Measurements from ENCODE around the gene PRM1. TPM values are rescaled to one million over a fixed set of nuclear protein-coding genes. Genes with fewer than 3 reads are reported as not detected.

PRM1 gene
- total and polyA plus RNA-seq, 4 donors = not detected

DNA sequence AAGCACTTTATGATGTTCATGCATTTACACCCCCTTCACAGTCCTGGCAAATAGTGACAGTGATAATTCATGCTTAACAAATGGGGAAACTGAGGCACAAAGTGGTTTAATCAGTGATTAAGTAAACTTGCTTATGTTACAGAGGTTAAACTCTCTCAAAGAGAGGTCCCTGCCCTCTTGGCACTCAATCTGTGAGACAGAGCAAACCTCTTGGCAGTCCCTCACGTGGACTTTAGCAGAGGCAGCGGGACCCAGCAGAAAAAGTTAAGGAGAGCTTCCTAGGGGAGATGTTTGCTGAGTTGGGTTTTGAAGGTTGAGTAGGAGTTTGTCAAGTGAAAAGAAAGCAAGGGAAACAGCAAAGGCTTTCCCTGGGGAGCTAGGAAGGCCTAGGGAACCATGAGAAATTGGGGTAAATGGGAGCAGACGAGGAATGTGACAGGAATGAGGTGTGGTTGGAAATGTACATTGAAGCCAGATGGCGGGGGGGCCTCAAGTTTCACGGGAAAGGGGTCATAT, 35.9 kb downstream of the PRM1 start:
- no peaks in the 10 kb centered on the region for H3K27me3 ChIP-seq (ENCODE audit: control insufficient read depth in 1 of 2, insufficient read depth in 2 of 2, low read length in 1 of 2)
- DNase-seq (no peak), ATAC-seq (ENCODE audit: low FRiP score) (no peak)
- no peaks in the 10 kb centered on the region for H3K36me3 ChIP-seq (ENCODE audit: control insufficient read depth in 1 of 2, insufficient read depth in 2 of 2, low read length in 1 of 2)
- intact Hi-C loops (cut with DNase I) = no loop called here
- no peaks in the 10 kb centered on the region for H3K9me3 ChIP-seq (ENCODE audit: control insufficient read depth, low read length)
- H3K27ac ChIP-seq (ENCODE audit: low read depth in 1 of 2, low read length in 2 of 2) = no peak overlapping the region
- 76 to 78% methylated on average over 5 of the region's 5 CpGs for WGBS, 2 donors
- no peak overlapping the region for H3K4me3 ChIP-seq (ENCODE audit: low read length in 2 of 2)
- no peaks in the 10 kb centered on the region for H3K4me1 ChIP-seq (ENCODE audit: control insufficient read depth in 1 of 2, insufficient read depth in 2 of 2, low read length in 2 of 2)

DNA sequence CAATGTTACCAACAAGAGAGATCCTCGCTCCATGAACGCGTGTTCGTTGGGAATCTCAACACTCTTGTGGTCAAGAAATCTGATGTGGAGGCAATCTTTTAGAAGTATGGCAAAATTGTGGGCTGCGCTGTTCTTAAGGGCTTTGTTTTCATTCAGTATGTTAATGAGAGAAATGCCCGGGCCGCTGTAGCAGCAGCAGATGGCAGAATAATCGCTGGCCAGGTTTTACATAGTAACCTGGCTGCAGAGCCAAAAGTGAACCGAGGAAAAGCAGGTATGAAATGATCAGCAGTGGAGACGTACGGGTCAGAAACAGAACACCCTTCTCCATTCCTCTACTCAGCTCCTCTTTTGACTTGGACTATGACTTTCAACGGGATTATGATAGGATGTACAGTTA, 38.5 kb downstream of the PRM1 start:
- H3K36me3 ChIP-seq (ENCODE audit: control insufficient read depth in 1 of 2, insufficient read depth in 2 of 2, low read length in 1 of 2) = no peaks in the 10 kb centered on the region
- H3K27me3 ChIP-seq (ENCODE audit: control insufficient read depth in 1 of 2, insufficient read depth in 2 of 2, low read length in 1 of 2) = no peaks in the 10 kb centered on the region
- ATAC-seq (ENCODE audit: low FRiP score) (no peak), DNase-seq (no peak)
- 86 to 91% methylated on average over 12 of the region's 12 CpGs for WGBS, 2 donors
- no peaks in the 10 kb centered on the region for H3K9me3 ChIP-seq (ENCODE audit: control insufficient read depth, low read length)
- no peaks in the 10 kb centered on the region for H3K4me1 ChIP-seq (ENCODE audit: control insufficient read depth in 1 of 2, insufficient read depth in 2 of 2, low read length in 2 of 2)
- intact Hi-C loops (cut with DNase I) = no loop called here
- no peak overlapping the region for H3K27ac ChIP-seq (ENCODE audit: low read depth in 1 of 2, low read length in 2 of 2)
- no peak overlapping the region for H3K4me3 ChIP-seq (ENCODE audit: low read length in 2 of 2)

DNA sequence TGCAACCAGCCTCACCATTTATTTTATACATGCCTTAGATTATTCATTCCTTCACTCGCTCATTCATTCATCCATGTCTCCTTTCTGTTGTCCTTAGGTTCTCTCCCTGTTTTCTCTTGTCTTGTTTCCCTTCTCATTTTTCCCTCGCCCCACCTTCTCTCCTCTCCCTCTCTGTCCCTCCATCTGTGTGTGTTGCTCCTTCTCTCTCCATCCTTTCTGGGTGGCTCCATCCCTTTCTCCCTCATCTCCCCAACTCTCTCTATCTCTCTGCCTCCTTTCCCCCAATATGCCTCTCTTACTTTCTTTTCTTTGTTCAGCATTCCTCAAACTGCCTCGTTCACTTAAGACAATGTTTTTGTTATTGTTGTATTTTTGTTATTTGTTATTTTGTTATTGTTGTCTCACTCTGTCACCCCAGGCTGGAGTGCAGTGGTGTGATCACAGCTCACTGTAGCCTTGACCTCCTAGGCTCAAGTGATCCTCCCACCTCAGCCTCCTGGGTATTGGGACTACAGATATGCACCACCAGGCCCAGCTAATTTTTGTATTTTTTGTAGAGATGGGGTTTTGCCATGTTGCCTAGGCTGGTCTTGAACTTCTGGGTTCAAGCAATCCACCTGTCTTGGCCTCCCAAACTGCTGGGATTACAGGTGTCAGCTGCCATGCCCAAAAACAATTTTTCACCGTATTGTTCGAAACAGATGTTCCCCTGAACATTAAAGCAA, 39.5 kb downstream of the PRM1 start:
- no peak overlapping the region for H3K27ac ChIP-seq (ENCODE audit: low read depth in 1 of 2, low read length in 2 of 2)
- no peak overlapping the region for H3K4me3 ChIP-seq (ENCODE audit: low read length in 2 of 2)
- no peaks in the 10 kb centered on the region for H3K4me1 ChIP-seq (ENCODE audit: control insufficient read depth in 1 of 2, insufficient read depth in 2 of 2, low read length in 2 of 2)
- no peak for DNase-seq
- WGBS, 2 donors = 93% methylated on average over 5 of the region's 5 CpGs
- H3K27me3 ChIP-seq (ENCODE audit: control insufficient read depth in 1 of 2, insufficient read depth in 2 of 2, low read length in 1 of 2) = no peaks in the 10 kb centered on the region
- no peaks in the 10 kb centered on the region for H3K9me3 ChIP-seq (ENCODE audit: control insufficient read depth, low read length)
- no peak for ATAC-seq (ENCODE audit: low FRiP score)
- intact Hi-C loops (cut with DNase I) = no loop called here
- H3K36me3 ChIP-seq (ENCODE audit: control insufficient read depth in 1 of 2, insufficient read depth in 2 of 2, low read length in 1 of 2) = no peaks in the 10 kb centered on the region

DNA sequence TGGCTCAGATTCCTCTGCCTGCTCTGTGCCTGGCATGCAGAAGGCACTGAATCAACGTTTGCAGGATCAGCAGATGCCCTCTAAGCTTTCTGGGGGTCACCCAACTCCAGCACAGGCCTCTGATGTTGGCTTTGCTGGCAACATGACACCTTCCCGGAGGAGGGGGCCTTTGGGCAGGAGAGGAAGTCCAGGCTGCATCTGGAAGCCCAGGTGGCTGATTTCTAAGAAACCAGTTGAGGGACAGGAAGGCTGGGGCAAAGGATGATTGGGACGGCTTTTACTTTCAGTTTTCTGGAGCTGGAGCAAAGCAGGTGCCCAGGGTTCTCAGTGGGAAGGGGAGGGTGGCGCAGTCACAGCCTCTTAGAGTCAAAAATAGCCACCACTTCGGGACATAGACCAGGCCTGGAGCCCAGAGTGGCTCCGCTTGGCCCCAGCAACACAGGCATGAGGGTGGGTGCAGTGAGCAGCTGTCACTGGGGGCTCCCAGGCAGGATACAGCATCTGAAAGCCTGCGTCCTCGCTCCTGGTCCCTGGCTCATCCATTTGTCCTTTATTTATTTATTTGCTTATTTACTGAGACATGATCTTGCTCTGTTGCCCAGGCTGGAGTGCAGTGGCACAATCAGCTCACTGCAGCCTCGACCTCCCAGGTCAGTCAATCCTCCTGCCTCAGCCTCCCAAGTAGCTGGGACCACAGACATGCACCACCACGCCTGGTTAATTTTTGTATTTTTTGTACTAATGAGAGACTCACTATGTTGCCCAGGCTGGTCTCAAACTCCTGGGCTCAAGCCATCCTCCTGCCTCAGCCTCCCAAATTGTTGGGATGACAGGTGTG, 40.3 kb downstream of the PRM1 start:
- intact Hi-C loops (cut with DNase I) = no loop called here
- WGBS, 2 donors = 39 to 40% methylated on average over 10 of the region's 10 CpGs
- Histone ChIP-seq H3K27me3 (ENCODE audit: control insufficient read depth in 1 of 2, insufficient read depth in 2 of 2, low read length in 1 of 2) (no peaks in the 10 kb centered on the region), H3K36me3 (ENCODE audit: control insufficient read depth in 1 of 2, insufficient read depth in 2 of 2, low read length in 1 of 2) (no peaks in the 10 kb centered on the region), H3K27ac (ENCODE audit: low read depth in 1 of 2, low read length in 2 of 2) (peak overlapping the region in 1 of 2 donors; percentile 27), H3K4me3 (ENCODE audit: low read length in 2 of 2) (no peak overlapping the region), H3K4me1 (ENCODE audit: control insufficient read depth in 1 of 2, insufficient read depth in 2 of 2, low read length in 2 of 2) (no peaks in the 10 kb centered on the region), H3K9me3 (ENCODE audit: control insufficient read depth, low read length) (no peaks in the 10 kb centered on the region)
- ATAC-seq (ENCODE audit: low FRiP score) (peak; percentile 33), DNase-seq (peak in 1 of 2 donors; percentile 48)

DNA sequence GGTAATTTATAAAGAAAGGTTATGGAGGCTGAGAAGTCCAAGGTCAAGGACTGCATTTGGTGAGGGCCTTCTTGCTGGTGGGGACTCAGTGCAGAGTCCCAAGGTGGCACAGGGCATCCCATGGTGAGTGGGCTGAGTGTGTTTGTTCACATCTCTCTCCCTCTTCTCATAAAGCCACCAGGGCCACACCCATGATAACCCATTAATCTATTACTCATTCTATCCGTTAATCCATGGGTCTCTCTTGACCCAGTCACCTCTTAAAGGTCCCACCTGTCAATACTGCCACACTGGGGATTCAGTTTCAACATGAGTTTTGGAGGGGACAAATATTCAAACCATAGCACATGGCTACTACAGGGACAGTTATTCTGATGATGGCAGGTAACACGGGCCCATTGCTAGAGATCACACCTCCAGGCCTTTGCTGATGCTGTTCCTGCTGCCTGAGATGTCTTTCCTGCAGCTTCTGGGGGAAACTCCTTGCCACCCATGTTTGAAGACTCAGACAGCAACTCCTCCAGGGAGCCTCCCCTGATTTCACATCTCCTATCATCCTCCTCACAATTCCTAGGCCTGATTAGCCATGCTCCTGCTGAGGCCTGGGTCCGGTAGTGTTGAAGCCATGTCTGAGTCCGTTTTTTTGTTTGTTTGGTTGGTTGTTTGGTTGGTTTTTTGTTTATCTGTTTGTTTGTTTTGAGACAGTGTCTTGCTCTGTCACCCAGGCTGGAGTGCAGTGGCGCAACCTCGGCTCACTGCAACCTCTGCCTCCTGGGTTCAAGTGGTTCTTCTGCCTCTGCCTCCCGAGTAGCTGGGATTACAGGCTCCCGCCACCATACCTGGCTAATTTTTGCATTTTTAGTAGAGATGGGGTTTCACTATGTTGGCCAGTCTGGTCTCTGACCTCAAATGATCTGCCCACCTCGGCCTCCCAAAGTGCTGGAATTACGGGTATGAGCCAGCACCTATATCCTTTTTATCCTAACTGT, 41.2 kb downstream of the PRM1 start:
- no peaks in the 10 kb centered on the region for H3K36me3 ChIP-seq (ENCODE audit: control insufficient read depth in 1 of 2, insufficient read depth in 2 of 2, low read length in 1 of 2)
- intact Hi-C loops (cut with DNase I) = no loop called here
- no peaks in the 10 kb centered on the region for H3K27me3 ChIP-seq (ENCODE audit: control insufficient read depth in 1 of 2, insufficient read depth in 2 of 2, low read length in 1 of 2)
- ATAC-seq (ENCODE audit: low FRiP score) = no peak
- H3K4me3 ChIP-seq (ENCODE audit: low read length in 2 of 2) = no peak overlapping the region
- H3K4me1 ChIP-seq (ENCODE audit: control insufficient read depth in 1 of 2, insufficient read depth in 2 of 2, low read length in 2 of 2) = no peaks in the 10 kb centered on the region
- no peak for DNase-seq
- H3K9me3 ChIP-seq (ENCODE audit: control insufficient read depth, low read length) = no peaks in the 10 kb centered on the region
- no peak overlapping the region for H3K27ac ChIP-seq (ENCODE audit: low read depth in 1 of 2, low read length in 2 of 2)
- 80% methylated on average over 10 of the region's 10 CpGs for WGBS, 2 donors

DNA sequence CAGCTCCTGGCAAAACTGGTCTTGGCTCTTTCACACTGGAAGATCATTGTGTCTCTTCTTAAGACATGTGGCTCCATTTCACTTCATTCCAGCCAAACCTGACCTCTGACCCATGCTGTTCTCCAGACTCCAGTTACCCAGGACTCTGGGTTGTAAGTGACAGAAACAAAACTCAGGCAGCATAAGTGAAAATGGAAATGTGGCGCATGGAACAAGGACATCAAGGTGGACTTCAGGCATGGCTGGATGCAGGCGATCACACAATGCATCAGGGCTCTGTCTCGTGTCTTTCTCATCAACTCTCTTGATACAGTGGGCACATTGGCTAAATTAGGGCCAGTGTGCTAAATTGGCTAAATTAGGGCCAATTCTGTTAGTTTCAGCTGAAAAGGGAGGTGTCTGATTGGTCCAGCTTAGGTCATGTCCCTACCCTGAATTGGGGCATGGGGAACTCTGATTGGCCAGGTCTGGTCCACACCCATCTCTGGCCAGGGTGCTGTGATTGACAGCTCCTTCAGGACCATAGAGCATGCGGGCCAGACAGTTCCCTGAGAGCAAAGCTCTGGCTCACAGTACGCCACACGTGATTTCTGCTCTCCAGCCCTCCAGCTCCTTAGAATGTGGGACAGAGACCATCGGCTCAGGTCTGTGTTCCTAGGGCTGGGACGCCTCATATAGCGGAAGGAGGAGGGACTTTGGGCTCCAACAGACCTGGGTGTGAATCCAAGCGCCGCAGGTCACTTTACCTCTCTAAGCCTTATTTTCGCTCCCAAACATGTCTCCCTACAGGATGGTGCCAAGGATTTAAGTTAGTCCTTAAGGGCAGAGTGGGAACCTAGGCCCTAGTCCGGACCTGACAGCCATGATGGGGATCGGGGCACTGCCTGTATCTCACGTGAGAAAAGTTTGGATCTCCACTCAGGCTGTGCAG, 42.6 kb downstream of the PRM1 start:
- ATAC-seq (ENCODE audit: low FRiP score) (no peak), DNase-seq (no peak)
- Histone ChIP-seq H3K36me3 (ENCODE audit: control insufficient read depth in 1 of 2, insufficient read depth in 2 of 2, low read length in 1 of 2) (no peaks in the 10 kb centered on the region), H3K27ac (ENCODE audit: low read depth in 1 of 2, low read length in 2 of 2) (no peak overlapping the region), H3K4me3 (ENCODE audit: low read length in 2 of 2) (no peak overlapping the region), H3K9me3 (ENCODE audit: control insufficient read depth, low read length) (no peaks in the 10 kb centered on the region), H3K4me1 (ENCODE audit: control insufficient read depth in 1 of 2, insufficient read depth in 2 of 2, low read length in 2 of 2) (no peaks in the 10 kb centered on the region), H3K27me3 (ENCODE audit: control insufficient read depth in 1 of 2, insufficient read depth in 2 of 2, low read length in 1 of 2) (no peaks in the 10 kb centered on the region)
- 97 to 98% methylated on average over 15 of the region's 15 CpGs for WGBS, 2 donors
- intact Hi-C loops (cut with DNase I) = no loop called here

DNA sequence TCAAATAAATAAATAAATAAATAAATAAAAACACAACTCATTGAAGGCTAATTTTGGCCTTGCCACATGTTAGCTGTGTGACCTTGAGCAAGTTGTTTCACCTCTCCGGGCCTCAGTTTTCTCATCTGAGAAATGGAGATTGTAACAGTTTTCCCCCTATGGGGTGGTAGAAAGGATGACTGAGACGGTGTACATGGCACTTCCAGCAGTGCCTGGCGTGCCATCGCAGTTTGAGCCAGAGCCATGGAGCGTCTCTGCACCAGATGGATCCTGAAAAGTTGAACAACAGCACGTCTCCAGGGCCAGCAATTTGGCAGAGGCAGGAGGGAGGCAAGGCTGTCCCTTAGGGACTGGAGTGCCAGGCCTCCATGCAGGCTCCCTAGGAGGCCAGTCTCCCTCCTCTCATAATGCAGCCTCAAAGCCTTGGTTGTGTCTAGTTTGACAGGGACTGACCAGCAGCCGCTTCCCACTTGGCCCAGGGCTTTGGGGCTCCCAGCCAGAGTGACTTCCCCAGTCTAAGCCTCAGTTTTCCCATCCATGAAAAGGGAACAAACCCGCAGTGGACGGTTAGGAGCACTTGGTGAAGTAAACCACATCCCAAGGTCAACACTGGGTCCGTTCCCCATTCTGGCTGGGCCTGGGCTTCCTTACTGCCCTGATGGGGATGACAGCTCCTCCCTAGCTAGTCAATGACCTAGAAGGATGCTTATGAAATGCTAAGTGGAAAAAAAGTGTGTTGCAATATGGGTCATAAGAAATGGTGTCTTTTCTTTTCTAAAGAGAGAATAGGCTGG, 44.5 kb downstream of the PRM1 start:
- no peaks in the 10 kb centered on the region for H3K9me3 ChIP-seq (ENCODE audit: control insufficient read depth, low read length)
- no peaks in the 10 kb centered on the region for H3K36me3 ChIP-seq (ENCODE audit: control insufficient read depth in 1 of 2, insufficient read depth in 2 of 2, low read length in 1 of 2)
- 73 to 81% methylated on average over 10 of the region's 10 CpGs for WGBS, 2 donors
- H3K4me1 ChIP-seq (ENCODE audit: control insufficient read depth in 1 of 2, insufficient read depth in 2 of 2, low read length in 2 of 2) = no peaks in the 10 kb centered on the region
- ATAC-seq (ENCODE audit: low FRiP score) (no peak), DNase-seq (no peak)
- no peak overlapping the region for H3K27ac ChIP-seq (ENCODE audit: low read depth in 1 of 2, low read length in 2 of 2)
- intact Hi-C loops (cut with DNase I) = no loop called here
- no peak overlapping the region for H3K4me3 ChIP-seq (ENCODE audit: low read length in 2 of 2)
- no peaks in the 10 kb centered on the region for H3K27me3 ChIP-seq (ENCODE audit: control insufficient read depth in 1 of 2, insufficient read depth in 2 of 2, low read length in 1 of 2)
